ENCODE measurements around the gene ARHGAP11B.
"Not testable (repeated sequence)": the region's sequence is repeated elsewhere in the genome, so short reads cannot be mapped to it uniquely, and the experiment has no call there.

The ARHGAP11B gene

GRCh38 chr15:30625436-30626193, at the start of gene ARHGAP11B:
TSS of gene ARHGAP11B (plus strand) at chr15:30626128.
- ATAC-seq (peak; percentile 97), DNase-seq (peak; percentile 98)
- peak within 1 kb of the TSS; percentile 87 for H3K4me3 Mint-ChIP-seq
- H3K27ac Mint-ChIP-seq = peak within 1 kb of the TSS; percentile 94
- H3K4me1 Mint-ChIP-seq (ENCODE audit: low read depth) = peaks cover 12% of the 10 kb centered on the region
- H3K36me3 Mint-ChIP-seq (ENCODE audit: low read depth) = peaks cover 12% of the 10 kb centered on the region
- POLR2A ChIA-PET = interaction anchor here (0.7 kb wide), 1 partner anchor 1989 kb away, joined by 3 read pairs; no protein-coding TSS in a partner anchor
- H3K9me3 Mint-ChIP-seq; intact Hi-C loops (cut with micrococcal nuclease); H3K27me3 Mint-ChIP-seq: not testable (repeated sequence)
- CTCF ChIA-PET = interaction anchor here (0.7 kb wide), 1 partner anchor 1989 kb away, joined by 3 read pairs; no protein-coding TSS in a partner anchor
- TF ChIP-seq, protein P1, sequence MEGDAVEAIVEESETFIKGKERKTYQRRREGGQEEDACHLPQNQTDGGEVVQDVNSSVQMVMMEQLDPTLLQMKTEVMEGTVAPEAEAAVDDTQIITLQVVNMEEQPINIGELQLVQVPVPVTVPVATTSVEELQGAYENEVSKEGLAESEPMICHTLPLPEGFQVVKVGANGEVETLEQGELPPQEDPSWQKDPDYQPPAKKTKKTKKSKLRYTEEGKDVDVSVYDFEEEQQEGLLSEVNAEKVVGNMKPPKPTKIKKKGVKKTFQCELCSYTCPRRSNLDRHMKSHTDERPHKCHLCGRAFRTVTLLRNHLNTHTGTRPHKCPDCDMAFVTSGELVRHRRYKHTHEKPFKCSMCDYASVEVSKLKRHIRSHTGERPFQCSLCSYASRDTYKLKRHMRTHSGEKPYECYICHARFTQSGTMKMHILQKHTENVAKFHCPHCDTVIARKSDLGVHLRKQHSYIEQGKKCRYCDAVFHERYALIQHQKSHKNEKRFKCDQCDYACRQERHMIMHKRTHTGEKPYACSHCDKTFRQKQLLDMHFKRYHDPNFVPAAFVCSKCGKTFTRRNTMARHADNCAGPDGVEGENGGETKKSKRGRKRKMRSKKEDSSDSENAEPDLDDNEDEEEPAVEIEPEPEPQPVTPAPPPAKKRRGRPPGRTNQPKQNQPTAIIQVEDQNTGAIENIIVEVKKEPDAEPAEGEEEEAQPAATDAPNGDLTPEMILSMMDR (IDR thresholded peaks at IDR 0.05) = peak; percentile 25

- H3K27ac Mint-ChIP-seq; H3K4me1 Mint-ChIP-seq (ENCODE audit: low read depth); DNase-seq; H3K27me3 Mint-ChIP-seq; ATAC-seq; H3K4me3 Mint-ChIP-seq; H3K9me3 Mint-ChIP-seq; CTCF ChIA-PET; POLR2A ChIA-PET; intact Hi-C loops (cut with micrococcal nuclease); H3K36me3 Mint-ChIP-seq (ENCODE audit: low read depth): not testable (repeated sequence)
Measured at GRCh38 chr15:30579394-30579970, 46.4 kb upstream of the ARHGAP11B start.

- H3K4me1 Mint-ChIP-seq (ENCODE audit: low read depth); ATAC-seq; H3K27me3 Mint-ChIP-seq; H3K9me3 Mint-ChIP-seq; POLR2A ChIA-PET; DNase-seq; intact Hi-C loops (cut with micrococcal nuclease); H3K36me3 Mint-ChIP-seq (ENCODE audit: low read depth); H3K4me3 Mint-ChIP-seq; H3K27ac Mint-ChIP-seq; CTCF ChIA-PET: not testable (repeated sequence)
Measured at GRCh38 chr15:30580716-30581115, 45.2 kb upstream of the ARHGAP11B start.

DNA sequence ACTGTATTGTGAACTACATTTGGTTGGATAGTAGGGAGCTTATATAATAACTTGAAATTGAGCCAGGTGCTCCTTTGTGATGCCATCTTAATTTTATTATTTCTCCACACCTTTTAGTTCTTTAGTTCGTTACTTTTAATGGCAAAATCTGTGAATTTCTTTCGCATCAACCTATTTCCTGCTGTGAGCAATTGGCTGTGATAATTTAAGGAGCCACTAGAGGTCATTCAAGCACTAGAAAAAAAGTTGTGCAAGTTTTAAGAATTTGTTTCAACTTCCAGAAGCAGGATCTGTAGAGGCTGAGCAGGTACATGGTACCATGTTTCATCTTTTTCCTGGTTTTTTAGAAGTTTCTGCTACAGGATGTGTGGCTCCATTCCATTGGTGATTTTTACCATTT, 27.0 kb upstream of the ARHGAP11B start:
- intact Hi-C loops (cut with micrococcal nuclease); POLR2A ChIA-PET; CTCF ChIA-PET; H3K4me1 Mint-ChIP-seq (ENCODE audit: low read depth); H3K27ac Mint-ChIP-seq; H3K27me3 Mint-ChIP-seq; DNase-seq; ATAC-seq; H3K9me3 Mint-ChIP-seq; H3K36me3 Mint-ChIP-seq (ENCODE audit: low read depth); H3K4me3 Mint-ChIP-seq: not testable (repeated sequence)
- TF ChIP-seq, protein P1 (IDR thresholded peaks at IDR 0.05) = peak; percentile 28

GRCh38 chr15:30603796-30604195, 22.1 kb upstream of the ARHGAP11B start, which contains the start of gene GOLGA8H:
TSS of gene GOLGA8H (plus strand) at chr15:30604028. CDS start at chr15:30604126, 98 bp downstream.
- DNase-seq; intact Hi-C loops (cut with micrococcal nuclease); CTCF ChIA-PET; POLR2A ChIA-PET; H3K9me3 Mint-ChIP-seq; H3K4me1 Mint-ChIP-seq (ENCODE audit: low read depth); H3K4me3 Mint-ChIP-seq; H3K36me3 Mint-ChIP-seq (ENCODE audit: low read depth); ATAC-seq; H3K27me3 Mint-ChIP-seq; H3K27ac Mint-ChIP-seq: not testable (repeated sequence)

DNA sequence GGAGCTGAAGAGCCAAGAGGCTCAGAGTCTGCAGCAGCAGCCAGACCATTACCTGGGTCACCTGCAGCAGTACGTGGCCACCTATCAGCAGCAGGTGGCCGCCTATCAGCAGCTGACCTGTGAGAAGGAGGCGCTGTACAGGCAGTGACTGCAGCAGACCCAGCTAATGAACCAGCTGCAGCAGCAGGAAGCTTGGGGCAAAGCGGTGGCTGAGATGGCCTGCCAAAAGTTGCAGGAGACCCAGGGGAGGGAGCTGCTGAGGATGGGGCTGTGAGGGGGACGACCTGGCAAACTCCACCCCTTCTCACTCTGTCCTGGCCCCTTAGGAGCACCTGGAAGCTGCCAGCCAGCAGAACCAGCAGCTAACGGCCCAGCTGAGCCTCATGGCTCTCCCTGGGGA, 13.7 kb upstream of the ARHGAP11B start:
- POLR2A ChIA-PET; H3K4me1 Mint-ChIP-seq (ENCODE audit: low read depth); intact Hi-C loops (cut with micrococcal nuclease); H3K4me3 Mint-ChIP-seq; CTCF ChIA-PET; H3K9me3 Mint-ChIP-seq; H3K36me3 Mint-ChIP-seq (ENCODE audit: low read depth); DNase-seq; H3K27ac Mint-ChIP-seq; ATAC-seq; H3K27me3 Mint-ChIP-seq: not testable (repeated sequence)

- H3K27me3 Mint-ChIP-seq; POLR2A ChIA-PET; DNase-seq; H3K4me1 Mint-ChIP-seq (ENCODE audit: low read depth); intact Hi-C loops (cut with micrococcal nuclease); H3K27ac Mint-ChIP-seq; H3K4me3 Mint-ChIP-seq; ATAC-seq; CTCF ChIA-PET; H3K9me3 Mint-ChIP-seq; H3K36me3 Mint-ChIP-seq (ENCODE audit: low read depth): not testable (repeated sequence)
Measured at GRCh38 chr15:30621342-30621741, 4.6 kb upstream of the ARHGAP11B start.

DNA sequence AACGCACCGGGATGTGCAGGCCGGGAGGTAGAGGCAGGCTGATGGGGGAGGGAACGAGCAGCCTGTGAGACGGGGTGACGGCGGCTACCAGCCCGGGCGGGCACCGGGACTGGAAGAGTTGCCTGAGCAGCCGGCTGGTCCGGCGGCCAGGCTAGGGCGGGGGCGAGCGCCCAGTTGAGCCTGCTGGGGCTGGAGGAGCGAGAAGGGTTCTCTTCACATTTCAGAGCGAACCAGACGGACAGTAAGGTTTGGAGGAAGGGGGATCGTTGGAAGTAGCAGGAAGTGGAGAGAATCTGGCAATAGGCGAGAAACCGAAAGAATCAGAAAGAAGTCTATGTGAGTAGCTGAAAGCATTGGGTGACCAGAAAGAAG, 252 bp downstream of the ARHGAP11B start:
- H3K36me3 Mint-ChIP-seq (ENCODE audit: low read depth) = peaks cover 12% of the 10 kb centered on the region
- intact Hi-C loops (cut with micrococcal nuclease); ATAC-seq; DNase-seq; H3K9me3 Mint-ChIP-seq; H3K27me3 Mint-ChIP-seq: not testable (repeated sequence)
- H3K4me3 Mint-ChIP-seq = peak overlapping the region; percentile 87
- H3K4me1 Mint-ChIP-seq (ENCODE audit: low read depth) = peaks cover 12% of the 10 kb centered on the region
- ChIA-PET POLR2A (interaction anchor here (0.7 kb wide), 1 partner anchor 1989 kb away, joined by 3 read pairs; no protein-coding TSS in a partner anchor), CTCF (interaction anchor here (0.7 kb wide), 1 partner anchor 1989 kb away, joined by 3 read pairs; no protein-coding TSS in a partner anchor)
- H3K27ac Mint-ChIP-seq = peak overlapping the region; percentile 94

- POLR2A ChIA-PET = not testable (repeated sequence)
- peaks cover 12% of the 10 kb centered on the region for H3K4me1 Mint-ChIP-seq (ENCODE audit: low read depth)
Measured at GRCh38 chr15:30626632-30627031, 704 bp downstream of the ARHGAP11B start.

More at GRCh38 chr15:30626632-30627031, 704 bp downstream of the ARHGAP11B start:
- H3K9me3 Mint-ChIP-seq; H3K27me3 Mint-ChIP-seq; CTCF ChIA-PET; intact Hi-C loops (cut with micrococcal nuclease); ATAC-seq: not testable (repeated sequence)
- peak; percentile 9 for DNase-seq
- Mint-ChIP-seq H3K27ac (peak overlapping the region; percentile 94), H3K4me3 (peak overlapping the region; percentile 87), H3K36me3 (ENCODE audit: low read depth) (peaks cover 12% of the 10 kb centered on the region)

All from activated CD8-positive, alpha-beta T cell treated with anti-CD3 and anti-CD28 coated beads for 36 hours (primary cell).